ENCODE measurements around the gene TMEM254.
"Not testable (repeated sequence)": the region's sequence is repeated elsewhere in the genome, so short reads cannot be mapped to it uniquely, and the experiment has no call there.

The TMEM254 gene

GRCh38 chr10:80077869-80078447 lies 507 bp upstream of the TMEM254 start:
- DNase-seq = no peak

GRCh38 chr10:80079312-80079719 lies 851 bp downstream of the TMEM254 start:
- DNase-seq = no peak

- no peak for DNase-seq
Observed at GRCh38 chr10:80081026-80081425, 2.6 kb downstream of the TMEM254 start.

GRCh38 chr10:80081801-80082750 lies 3.6 kb downstream of the TMEM254 start:
- DNase-seq = no peak

- no peak for DNase-seq
Observed at GRCh38 chr10:80090121-80090520, 11.7 kb downstream of the TMEM254 start.

GRCh38 chr10:80094231-80094630 lies 15.8 kb downstream of the TMEM254 start:
- no peak for DNase-seq

GRCh38 chr10:80098272-80098671 lies 19.8 kb downstream of the TMEM254 start:
- not testable (repeated sequence) for DNase-seq

- DNase-seq = not testable (repeated sequence)
Observed at GRCh38 chr10:80099295-80099694, 20.8 kb downstream of the TMEM254 start.

GRCh38 chr10:80100116-80100515 lies 21.7 kb downstream of the TMEM254 start:
- DNase-seq = no peak

- no peak for DNase-seq
Observed at GRCh38 chr10:80100861-80101695, 22.6 kb downstream of the TMEM254 start.

GRCh38 chr10:80104066-80104926 lies 25.8 kb downstream of the TMEM254 start:
- DNase-seq = peak; percentile 6 to 41

- no peak for DNase-seq
Observed at GRCh38 chr10:80108576-80109239, 30.2 kb downstream of the TMEM254 start.

GRCh38 chr10:80110986-80111385 lies 32.5 kb downstream of the TMEM254 start:
- no peak for DNase-seq

GRCh38 chr10:80118669-80119068 lies 40.2 kb downstream of the TMEM254 start:
- no peak for DNase-seq

- no peak for DNase-seq
Observed at GRCh38 chr10:80122110-80122710, 43.7 kb downstream of the TMEM254 start.

GRCh38 chr10:80122746-80123145 lies 44.3 kb downstream of the TMEM254 start:
- DNase-seq = no peak

- DNase-seq = no peak
Observed at GRCh38 chr10:80126876-80127275, 48.4 kb downstream of the TMEM254 start.

GRCh38 chr10:80131499-80131901 lies 53.0 kb downstream of the TMEM254 start:
- DNase-seq = no peak

- DNase-seq = no peak
Observed at GRCh38 chr10:80132299-80133139, 54.1 kb downstream of the TMEM254 start, which contains the start of gene PLAC9. TSS of gene PLAC9 (plus strand) at chr10:80132730. CDS start at chr10:80132763, 33 bp downstream.

- DNase-seq = no peak
Observed at GRCh38 chr10:80133206-80133605, 54.7 kb downstream of the TMEM254 start.
